NCI-H1930 (cell line): ENCODE measurements around the gene PNRC2.
A peak's percentile ranks its signal among the peaks of the same experiment; 100 is the strongest.
"Not testable (repeated sequence)": the region's sequence is repeated elsewhere in the genome, so short reads cannot be mapped to it uniquely, and the experiment has no call there.

Source experiments
- DNase-seq, 2 experiments: peaks; one replicate each; lab custom pipeline; 2025; lab: John Stamatoyannopoulos, UW

PNRC2 gene

DNA sequence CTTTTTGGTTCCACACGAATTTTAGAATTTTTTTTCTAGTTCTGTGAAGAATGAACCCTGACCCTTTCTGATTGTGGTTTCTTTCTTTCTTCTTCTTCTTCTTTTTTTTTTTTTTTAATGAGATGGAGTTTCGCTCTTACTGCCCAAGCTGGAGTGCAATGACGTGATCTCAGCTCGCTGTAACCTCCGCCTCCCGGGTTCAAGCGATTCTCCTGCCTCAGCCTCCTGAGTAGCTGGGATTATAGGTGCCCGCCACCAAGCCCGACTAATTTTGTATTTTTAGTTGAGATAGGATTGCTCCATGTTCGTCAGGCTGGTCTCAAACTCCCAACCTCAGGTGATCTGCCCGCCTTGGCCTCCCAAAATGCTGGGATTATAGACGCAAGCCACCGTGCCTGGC is 32.4 kb downstream of the PNRC2 start:
- DNase-seq = not testable (repeated sequence)

DNA sequence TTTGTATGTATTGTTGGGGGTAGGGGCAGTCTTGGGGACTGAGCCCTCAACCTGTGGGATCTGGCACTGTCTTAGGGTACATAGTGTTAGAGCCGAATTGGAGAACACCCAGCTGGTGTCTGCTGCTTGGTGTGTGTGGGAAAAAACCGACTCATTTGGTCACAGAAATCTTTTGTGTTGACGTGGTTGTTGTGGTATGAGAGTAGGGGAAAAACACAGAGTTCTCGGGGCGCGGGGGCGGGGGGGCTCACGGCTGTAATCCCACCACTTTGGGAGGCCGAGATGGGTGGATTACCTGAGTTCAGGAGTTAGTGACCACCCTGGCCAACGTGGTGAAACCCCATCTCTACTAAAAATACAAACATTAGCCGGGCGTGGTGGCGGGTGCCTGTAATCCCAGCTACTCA is 35.8 kb downstream of the PNRC2 start:
- DNase-seq = no peak

DNA sequence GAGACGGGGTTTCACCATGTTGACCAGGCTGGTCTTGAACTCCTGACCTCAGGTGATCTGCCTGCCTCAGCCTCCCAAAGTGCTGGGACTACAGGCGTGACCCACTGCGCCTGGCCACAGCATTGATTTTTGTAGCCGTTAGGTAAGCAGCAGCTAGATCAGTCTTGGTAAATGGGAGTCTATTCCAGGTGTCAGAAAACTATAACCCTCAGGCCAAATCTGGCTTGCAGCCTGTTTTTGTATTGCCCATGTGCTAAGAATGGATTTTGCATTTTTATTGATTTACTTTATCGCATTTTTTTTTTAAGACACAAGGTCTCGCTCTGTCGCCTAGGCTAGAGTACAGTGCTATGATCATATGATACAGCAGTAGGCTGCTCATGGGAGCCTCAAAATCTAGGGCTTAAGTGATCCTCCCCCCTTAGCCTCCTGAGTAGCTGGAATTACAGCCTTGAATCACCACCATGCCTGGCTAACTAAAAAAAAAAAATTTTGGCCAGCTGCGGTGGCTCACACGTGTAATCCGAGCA is 37.1 kb downstream of the PNRC2 start:
- DNase-seq = no peak

DNA sequence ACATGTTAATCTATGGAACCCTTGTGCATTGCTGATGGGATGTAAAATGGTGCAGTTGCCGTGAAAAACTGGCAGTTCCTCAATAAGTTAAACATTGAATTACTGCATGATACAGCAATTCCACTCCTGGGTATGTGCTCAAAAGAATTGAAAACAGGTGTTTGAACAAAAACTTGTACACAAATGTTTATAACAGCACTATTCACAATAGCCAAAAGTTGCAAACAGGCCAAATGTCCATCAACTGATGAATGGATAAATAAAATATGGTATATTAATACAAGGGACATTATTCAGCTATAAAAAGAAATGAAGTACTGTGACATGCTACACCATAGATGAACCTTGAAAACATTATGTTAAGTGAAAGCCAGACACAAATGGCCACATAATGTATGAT is 38.2 kb downstream of the PNRC2 start:
- no peak for DNase-seq

DNA sequence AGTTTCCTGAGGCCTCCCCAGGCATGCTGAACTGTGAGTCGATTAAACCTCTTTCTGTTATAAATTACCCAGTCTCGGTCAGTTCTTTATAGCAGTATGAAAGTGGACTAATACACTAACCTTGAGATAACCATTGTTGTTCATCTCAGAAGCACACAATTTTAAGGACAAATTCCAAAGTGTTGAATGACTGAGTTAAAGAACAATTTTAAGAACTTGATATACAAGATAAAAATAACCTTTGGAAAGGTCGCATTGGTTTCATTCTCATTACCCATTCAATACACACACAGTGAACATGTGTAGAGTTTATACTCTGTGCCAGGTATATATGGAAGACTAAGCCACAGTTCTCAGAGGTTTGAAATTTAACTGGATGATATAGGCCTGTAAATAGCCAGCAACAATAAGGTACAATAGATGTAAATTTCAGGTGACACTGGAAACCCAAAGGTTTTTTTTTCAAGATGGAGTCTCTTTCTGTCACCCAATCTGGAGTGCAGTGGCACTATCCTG is 39.6 kb downstream of the PNRC2 start:
- DNase-seq = no peak

DNA sequence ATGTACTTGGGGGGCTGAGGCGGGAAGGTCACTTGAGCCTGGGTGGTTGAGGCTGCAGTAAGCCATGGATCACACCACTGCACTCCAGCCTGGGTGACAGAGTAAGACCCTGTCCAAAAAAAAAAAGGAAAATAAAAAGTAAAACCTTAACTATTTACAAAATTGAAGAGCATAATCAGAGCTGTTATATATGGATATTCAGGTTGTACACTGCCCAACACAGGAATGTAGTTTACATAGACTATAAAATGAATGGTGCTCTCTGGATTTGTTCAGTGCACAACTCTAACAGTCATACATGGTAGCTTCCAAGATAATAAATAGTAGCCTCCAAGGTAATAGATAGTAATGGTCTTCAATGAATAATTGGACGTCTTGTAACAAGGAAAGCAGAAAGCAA is 43.1 kb downstream of the PNRC2 start:
- no peak for DNase-seq

DNA sequence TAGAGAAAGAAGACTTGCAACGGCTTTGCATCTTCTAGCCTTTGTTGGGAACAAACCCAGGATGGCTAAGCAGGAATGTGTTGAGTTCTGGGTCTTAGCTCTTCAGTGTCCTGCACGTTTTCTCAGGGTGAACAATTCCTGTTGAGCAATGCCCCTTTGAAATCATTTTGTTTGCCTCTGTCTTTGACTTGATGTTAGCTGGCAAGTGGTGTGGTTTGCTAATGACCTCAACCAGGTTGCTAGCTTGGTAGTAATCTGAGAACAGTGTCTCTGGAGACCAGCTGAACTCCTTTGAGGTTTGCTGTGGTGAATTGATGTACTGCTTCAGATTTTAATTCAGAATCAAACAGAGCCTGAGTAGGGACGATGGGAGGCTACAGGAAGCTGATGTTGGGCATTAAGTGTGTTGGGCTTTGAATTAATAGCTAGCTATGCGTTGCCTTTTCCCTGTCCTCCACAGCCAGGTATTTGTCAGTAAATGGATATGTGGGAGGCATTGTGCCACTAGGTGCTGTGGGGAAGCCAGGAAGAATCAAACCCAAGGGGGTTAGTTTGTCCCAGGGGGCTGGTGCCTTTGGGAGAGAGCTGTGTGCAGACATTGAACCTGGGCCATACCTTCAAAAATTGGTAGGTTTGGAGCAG is 43.8 kb downstream of the PNRC2 start:
- peak in 1 of 2 experiments; percentile 17 for DNase-seq

DNA sequence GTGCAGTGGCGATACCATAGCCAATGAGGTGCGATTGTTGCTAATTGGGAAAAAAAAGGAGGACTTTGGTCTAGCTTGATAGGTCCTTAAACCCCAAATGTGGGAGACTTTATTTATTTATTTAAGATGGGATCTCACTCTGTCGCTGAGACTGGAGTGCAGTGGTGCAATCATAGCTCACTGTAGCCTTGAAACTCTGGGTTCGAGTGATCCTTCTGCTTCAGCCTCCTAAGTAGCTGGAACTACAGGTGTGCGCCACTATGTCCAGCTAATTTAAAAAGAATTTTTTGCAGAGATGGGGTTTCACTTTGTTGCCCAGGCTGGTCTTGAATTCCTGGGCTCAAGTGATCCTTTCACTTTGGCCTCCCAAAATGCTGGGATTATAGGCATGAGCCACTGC is 44.5 kb downstream of the PNRC2 start:
- no peak for DNase-seq

DNA sequence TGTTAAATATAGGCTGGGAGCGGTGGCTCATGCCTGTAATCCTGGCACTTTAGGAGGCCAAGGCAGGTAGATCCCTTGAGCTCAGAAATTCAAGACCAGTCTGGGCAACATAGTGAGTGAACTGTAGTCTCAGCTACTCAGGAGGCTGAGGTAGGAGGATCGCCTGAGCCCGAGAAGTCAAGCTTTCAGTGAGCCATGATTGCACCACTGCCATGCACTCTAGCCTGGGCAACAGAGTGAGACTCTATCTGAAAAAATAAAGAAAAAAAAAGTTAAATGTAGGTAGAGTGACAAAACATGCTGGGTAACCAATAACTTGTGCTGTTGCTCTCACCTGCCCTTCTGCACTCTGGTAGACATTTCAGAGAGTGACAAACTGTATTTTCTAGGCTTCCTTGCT is 45.5 kb downstream of the PNRC2 start:
- no peak for DNase-seq

DNA sequence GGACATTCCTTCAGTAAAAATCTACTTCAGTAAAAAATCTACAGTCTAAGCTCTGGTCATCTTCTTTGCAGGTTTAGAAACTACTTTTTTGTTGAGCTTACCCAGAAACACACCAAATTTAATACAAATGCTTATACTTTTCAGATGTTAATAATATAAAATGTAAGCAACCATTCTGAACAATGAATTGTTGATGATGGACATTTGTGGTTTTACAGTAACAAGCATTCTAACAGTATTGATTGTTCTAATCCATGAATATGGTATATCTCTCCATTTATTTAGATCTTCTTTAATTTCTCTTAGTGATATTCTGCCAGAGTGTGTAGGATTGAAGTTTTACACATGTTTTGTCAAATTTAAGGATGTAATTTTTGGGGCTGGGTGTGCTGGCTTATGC is 47.5 kb downstream of the PNRC2 start:
- no peak for DNase-seq

DNA sequence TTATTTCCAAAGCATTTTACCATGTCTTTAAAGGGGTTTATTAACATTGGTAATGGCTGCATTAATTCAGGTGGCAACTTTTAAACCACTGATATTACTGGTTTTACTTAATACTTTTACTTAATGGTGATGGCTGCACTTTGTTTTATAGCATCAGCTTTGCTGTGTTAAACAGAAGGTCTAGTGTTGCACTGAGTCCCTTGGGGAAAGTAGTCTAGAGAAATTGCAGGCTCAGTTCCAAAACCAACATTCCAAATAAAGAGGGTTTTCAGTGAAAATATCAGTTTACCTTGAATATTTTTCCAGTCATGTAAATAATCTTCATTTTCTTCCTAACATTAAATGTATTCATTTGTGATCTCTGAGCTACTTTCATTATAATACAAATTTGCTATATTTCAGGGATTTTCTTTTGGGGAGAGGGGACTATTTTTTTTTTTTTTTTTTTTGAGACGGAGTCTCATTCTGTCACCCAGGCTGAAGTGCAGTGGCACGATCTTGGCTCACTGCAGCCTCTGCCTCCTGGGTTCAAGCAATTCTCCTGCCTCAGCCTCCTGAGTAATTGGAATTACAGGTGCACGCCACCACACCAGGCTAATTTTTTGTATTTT is 49.1 kb downstream of the PNRC2 start:
- DNase-seq = not testable (repeated sequence)

DNA sequence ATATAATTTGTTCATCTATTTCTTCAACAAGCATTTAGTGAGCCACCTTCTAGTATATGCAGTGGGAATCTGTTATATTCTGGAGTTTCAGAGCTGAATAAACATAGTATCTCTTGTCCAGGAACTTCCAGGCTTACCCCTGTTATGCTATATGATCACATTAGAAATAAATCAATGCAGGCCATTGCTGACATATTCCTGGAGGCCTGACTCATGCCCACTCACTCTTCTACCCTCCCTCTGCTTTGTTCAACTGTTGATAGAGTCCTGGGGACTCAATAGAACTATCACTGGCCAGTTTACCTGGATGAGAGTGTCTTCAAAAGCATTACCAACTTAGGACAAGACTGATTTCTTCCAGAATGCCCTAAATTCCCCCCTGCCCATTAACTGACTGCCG is 49.8 kb downstream of the PNRC2 start:
- no peak for DNase-seq

DNA sequence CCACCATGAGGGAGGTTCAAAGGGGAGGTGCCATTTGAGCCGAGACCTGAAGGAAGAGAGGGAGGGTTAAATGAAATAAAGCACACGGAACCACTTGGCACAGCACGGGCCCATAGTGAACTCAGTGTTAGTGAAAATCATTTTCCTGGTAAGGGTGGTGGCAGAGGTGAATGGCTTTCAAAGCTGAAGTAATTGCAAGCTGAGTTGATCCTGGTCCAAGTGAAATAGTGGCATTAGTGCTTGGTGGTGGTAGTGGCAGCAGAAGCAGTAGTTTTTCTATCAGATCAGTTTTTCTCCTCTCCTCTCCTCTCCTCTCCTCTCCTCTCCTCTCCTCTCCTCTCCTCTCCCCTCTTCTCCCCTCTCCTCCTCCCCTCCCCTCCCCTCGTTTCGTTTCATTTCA is 51.0 kb downstream of the PNRC2 start:
- DNase-seq = no peak

DNA sequence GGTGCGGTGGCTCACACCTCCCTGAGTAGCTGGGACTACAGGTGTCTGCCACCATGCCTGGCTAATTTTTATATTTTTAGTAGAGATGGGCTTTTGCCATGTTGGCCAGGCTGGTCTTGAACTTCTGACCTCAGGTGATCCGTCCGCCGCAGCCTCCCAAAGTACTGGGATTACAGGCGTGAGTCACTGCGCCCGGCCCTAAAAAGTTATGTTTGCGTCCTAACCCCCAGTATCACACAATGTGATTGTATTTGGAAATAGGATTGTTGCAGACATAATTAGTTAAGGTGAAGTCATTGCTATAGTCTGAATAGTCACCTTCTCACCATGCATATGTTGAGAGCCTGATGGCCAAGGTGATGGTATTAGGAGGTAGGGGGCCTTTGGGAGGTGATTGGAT is 53.2 kb downstream of the PNRC2 start:
- not testable (repeated sequence) for DNase-seq
